Activated CD8-positive, alpha-beta memory T cell treated with anti-CD3 and anti-CD28 coated beads, Interleukin-2, amount 50 U/mL, for 1 hour (primary cell): Measurements from ENCODE around the gene MRRF.
"Not testable (repeated sequence)": the region's sequence is repeated elsewhere in the genome, so short reads cannot be mapped to it uniquely, and the experiment has no call there.

Source experiments
- DNase-seq: peaks from one replicate; pipeline ENCODE4 v3.0.0-alpha.2; 2020; ENCODE audit errors: extremely low read depth

The MRRF gene

DNA sequence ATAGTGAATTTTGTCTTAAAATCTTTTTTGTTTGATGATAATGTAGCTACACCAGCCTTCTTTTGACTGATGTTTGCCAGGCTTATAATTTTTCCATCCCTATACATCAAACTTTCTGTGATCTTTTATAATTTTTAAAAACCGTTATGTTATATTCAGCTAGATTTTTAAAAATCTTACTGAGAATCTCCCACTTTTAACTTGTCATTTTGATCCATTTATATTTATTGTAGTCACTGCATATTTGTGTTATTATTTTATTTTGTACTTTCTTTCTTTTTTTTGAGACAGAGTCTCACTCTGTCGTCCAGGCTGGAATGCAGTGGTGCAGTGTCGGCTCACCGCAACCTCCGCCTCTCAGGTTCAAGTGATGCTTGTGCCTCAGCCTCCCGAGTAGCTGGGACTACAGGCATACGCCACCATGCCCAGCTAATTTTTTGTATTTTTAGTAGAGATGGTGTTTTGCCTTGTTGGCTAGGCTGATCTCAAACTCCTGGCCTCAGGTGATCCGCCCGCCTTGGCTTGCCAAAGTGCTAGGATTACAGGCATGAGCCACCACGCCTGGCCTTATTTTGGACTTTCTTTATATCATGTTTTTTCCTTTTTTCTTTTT, 12.7 kb downstream of the MRRF start:
- no peak for DNase-seq

GRCh38 chr9:122281368-122281767, 16.7 kb downstream of the MRRF start:
- DNase-seq, result no peak

- DNase-seq, result no peak
Measured at GRCh38 chr9:122286764-122287163, 22.1 kb downstream of the MRRF start.

- no peak for DNase-seq
Measured at GRCh38 chr9:122287214-122287720, 22.6 kb downstream of the MRRF start.

DNA sequence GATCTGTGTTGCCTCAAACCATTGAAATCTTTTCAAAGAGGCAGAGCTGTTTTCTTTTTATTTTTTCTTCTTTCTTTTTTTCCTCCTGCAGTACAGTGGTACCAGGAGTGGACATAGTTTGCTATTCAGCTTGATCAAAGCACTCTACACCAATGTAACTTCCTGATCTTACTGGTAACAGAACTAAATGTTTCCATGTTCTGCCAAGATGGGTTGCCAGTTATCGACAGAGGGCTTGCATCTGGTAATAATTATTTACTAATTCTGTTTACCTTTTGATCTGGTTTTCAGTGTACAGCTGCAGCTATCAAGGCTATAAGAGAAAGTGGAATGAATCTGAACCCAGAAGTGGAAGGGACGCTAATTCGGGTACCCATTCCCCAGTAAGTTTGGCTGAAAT, 26.8 kb downstream of the MRRF start:
- DNase-seq, result no peak

- no peak for DNase-seq
Measured at GRCh38 chr9:122294531-122294930, 29.8 kb downstream of the MRRF start.

GRCh38 chr9:122297512-122297911, 32.8 kb downstream of the MRRF start:
- DNase-seq, result no peak

GRCh38 chr9:122302237-122303093, 37.8 kb downstream of the MRRF start:
- no peak for DNase-seq

GRCh38 chr9:122307061-122307460, 42.4 kb downstream of the MRRF start:
- DNase-seq, result no peak

DNA sequence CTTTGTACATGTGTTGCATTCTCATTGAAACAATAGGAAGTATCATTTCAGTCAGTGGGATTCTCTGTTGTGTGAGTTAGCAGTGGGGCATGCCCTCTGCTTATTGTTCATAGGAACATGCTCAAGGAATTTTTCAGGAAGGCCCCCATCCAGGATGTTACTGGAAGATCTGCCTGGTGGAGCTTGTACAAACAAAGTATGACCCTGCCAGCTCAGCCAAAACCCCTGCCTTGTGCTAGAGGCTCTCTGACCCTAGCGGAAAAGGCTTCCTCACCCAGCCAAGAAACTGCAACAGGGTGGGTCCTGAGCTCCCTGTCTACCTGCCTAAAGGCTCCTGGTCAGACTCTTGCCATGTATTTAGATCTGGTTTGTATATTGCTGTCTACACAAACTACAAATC, 43.2 kb downstream of the MRRF start:
- DNase-seq, result no peak

DNA sequence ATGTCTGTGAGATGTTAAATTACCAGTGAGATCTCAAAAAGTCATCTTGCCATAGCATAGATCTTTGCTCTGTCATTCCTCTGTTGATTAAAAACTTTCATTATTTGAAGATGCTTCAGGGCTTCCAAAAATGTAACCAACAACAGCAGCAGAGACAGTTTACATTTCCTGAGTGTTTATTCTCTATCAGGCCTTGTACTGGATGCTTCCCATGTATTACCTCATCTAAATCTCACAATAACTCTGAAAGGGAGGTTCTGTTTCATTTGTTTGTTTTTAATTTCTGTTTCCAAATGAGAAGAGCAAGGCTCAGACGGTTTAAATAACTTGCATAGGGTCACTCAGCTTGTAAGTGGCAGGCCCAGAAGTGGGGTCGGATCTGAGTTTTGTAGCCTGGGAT, 45.2 kb downstream of the MRRF start:
- DNase-seq, result no peak

- no peak for DNase-seq
Measured at GRCh38 chr9:122314165-122314564, 49.5 kb downstream of the MRRF start.

DNA sequence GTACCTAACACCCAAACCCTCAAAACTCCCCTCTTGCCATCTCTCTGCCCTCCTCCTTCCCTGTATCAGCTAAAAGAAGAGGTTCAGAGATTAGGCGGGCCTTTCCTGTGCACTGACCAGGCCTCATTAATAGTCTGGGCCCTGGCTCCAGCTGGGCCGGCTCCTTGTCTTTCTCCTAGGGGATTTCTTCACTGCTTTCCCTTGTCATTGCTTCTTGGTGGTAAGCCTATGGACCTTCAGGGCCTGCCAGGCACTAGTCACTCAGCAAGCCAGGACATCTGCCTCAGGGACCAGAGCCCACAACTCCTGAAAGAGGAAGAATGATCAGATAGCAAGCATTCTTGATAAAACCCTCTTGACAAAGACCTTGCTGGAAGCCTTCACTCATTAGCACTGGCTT, 50.9 kb downstream of the MRRF start:
- DNase-seq, result no peak

DNA sequence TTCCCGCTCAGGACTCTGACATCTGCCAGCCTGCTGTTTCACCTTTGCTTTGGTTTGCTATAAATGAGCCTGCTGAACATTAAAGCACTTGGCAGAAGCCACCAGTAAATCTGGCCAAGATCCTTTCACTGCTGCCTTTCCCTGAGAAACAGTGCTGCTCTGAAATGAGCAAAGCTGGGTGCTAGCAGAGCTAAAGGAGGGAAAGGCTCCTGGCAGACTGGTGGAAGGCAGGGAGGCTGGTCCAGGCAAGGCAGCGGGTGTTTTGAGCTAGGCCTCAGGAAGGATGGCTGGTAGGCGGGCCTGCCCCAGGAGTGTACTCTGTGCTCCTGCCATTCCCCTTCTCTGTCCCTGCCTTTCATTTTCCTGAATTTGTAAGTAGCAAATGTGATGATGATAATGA, 53.6 kb downstream of the MRRF start:
- no peak for DNase-seq

GRCh38 chr9:122320413-122320881, 55.8 kb downstream of the MRRF start:
- no peak for DNase-seq

GRCh38 chr9:122322553-122322952, 57.9 kb downstream of the MRRF start:
- no peak for DNase-seq

GRCh38 chr9:122324665-122325064, 60.0 kb downstream of the MRRF start:
- not testable (repeated sequence) for DNase-seq

DNA sequence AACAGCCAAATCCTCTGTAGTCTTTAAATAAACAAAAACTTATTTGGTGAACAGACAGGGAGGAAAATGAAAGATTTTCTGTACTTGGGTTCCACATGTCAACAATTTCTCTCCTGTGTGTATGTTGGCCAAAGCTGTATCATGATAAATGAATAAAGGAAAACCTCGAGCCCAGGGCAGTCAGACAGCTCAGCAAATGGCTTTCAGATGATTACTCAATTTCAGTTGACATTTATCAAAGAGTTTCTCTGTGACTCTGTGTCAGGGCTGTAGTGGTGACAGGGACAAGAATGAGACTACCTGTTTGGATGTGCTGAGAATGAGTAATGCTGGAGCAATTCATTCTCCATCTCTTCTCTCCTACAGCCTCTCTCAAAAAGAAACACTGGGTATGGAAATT, 60.4 kb downstream of the MRRF start:
- no peak for DNase-seq

GRCh38 chr9:122327175-122327574, 62.5 kb downstream of the MRRF start:
- no peak for DNase-seq

DNA sequence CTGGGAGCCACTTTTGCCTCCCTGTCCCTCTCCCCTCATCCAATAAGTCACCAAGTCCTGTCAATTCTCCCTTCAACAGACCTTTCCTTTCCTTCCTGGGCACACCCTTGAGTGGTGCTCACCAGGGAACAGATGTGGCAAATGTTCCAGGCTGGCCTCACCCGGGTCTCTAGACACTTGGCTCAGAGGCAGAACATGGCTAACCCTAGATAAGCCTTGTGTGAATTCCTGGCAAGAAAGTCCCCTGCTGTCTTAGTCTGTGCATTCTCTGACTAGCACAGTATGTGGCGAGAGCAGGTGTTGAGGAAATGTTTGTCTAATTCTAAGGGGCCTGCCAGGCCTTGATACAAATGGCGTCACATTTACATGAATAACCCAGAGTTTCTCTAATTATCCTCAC, 64.9 kb downstream of the MRRF start:
- DNase-seq, result no peak

DNA sequence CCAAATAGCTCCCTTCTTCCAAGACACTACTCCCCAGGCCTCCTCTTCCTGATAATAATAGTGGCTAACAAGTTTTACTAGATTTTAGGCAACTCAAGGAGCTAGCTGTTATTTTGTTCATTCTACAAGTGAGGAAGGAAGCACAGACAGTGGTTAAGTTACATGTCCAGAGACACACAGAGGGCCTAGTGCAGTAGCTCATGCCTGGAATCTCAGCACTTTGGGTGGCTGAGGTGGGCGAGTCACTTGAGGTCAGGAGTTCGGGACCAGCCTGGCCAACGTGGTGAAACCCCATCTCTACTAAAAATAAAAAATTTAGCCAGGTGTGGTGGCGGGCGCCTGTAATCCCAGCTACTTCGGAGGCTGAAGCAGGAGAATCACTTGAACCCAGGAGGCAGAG, 65.8 kb downstream of the MRRF start:
- DNase-seq, result not testable (repeated sequence)

DNA sequence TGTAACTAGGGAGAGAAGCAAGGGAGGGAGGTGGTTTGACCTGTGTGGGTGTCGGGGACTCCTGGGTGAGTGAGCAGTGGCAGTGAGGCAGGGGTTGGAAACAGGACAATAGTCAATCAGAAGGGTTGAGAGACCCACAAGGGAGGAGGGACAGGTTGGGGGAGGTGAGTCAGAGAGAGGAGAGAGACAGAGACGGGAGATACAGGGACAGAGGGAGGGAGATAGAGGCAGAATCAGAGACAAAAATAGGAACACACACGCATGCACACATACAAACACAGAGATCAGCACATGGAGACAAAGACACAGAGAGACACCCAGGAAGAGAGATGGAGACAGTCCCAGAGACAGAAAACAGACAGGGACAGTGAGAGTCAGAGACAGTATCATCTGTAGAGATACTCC, 66.8 kb downstream of the MRRF start:
- no peak for DNase-seq

DNA sequence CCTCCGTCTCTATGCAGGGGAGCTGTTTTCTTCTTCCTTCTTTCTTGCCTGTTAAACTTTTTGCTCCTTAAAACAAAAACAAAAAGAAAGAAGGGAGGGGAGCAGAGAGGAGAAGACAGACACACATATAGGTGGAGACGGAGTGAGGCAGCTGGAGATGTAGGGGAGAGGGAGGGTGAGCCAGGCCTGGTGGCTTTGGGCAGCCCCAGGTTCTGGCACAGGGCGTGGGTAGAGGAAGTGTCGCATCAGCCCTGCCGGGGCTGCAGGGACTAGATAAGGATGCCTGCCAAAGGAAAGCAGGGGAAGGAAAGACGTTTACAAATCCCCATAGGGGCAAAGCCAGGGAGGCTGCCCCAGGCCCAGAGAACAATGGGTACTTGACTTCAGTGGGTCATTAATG, 67.4 kb downstream of the MRRF start:
- no peak for DNase-seq
